SK-N-SH treated with all-trans-retinoic acid at 6 μM for 48 hours (cell line): ENCODE data around the gene WIPF1.

ENCODE experiments used
- ARNTL ChIP-seq: fragments of 450-650 bp; formaldehyde crosslinking; IDR thresholded peaks from 2 replicates; pipeline ENCODE4 v1.5.0; 2020; ENCODE audit warnings: low read depth, mild to moderate bottlenecking, moderate library complexity, borderline replicate concordance
- ESRRG ChIP-seq: fragments of 250-450 bp; sonication (Bioruptor Pico); IDR thresholded peaks from 2 replicates; pipeline ENCODE4 v1.6.1; 2021; ENCODE audit warnings: mild to moderate bottlenecking
- GLIS3 ChIP-seq: fragments of 250-450 bp; sonication (Bioruptor Pico); IDR thresholded peaks from 2 replicates; pipeline ENCODE4 v1.5.0; 2020; ENCODE audit warnings: mild to moderate bottlenecking, moderate library complexity
- PATZ1 ChIP-seq: fragments of 250-450 bp; sonication (Bioruptor Pico); IDR thresholded peaks from 2 replicates; pipeline ENCODE4 v1.8.0; 2020; ENCODE audit warnings: mild to moderate bottlenecking, moderate library complexity, borderline replicate concordance
- RARB ChIP-seq: fragments of 250-450 bp; sonication (Bioruptor Pico); IDR thresholded peaks from 2 replicates; pipeline ENCODE4 v1.8.0; 2021; ENCODE audit warnings: mild to moderate bottlenecking, moderate library complexity
- SNAI2 ChIP-seq: fragments of 250-450 bp; sonication (Bioruptor Pico); IDR thresholded peaks from 2 replicates; pipeline ENCODE4 v1.5.0; 2020; ENCODE audit warnings: mild to moderate bottlenecking, moderate library complexity
- TSHZ2 ChIP-seq: fragments of 250-450 bp; sonication (Bioruptor Pico); IDR thresholded peaks from 2 replicates; pipeline ENCODE4 v1.5.0; 2020; ENCODE audit warnings: mild to moderate bottlenecking, moderate library complexity
- ZNF565 ChIP-seq: fragments of 450-650 bp; formaldehyde crosslinking; conservative IDR thresholded peaks from 2 replicates; pipeline ENCODE4 v1.5.0; 2020; ENCODE audit warnings: low read depth, mild to moderate bottlenecking, moderate library complexity
- ZNF70 ChIP-seq: fragments of 450-650 bp; formaldehyde crosslinking; IDR thresholded peaks from 2 replicates; pipeline ENCODE4 v1.5.0; 2020; ENCODE audit warnings: mild to moderate bottlenecking, moderate library complexity
- ZNF8 ChIP-seq: fragments of 450-650 bp; formaldehyde crosslinking; IDR thresholded peaks from 2 replicates; pipeline ENCODE4 v1.5.0; 2020; ENCODE audit warnings: mild to moderate bottlenecking, moderate library complexity
- TF ChIP-seq, protein P1 (sequence below): fragments of 250-450 bp; sonication (Bioruptor Pico); IDR thresholded peaks from 2 replicates; pipeline ENCODE4 v1.5.1; 2021; ENCODE audit warnings: mild to moderate bottlenecking, moderate library complexity
- TF ChIP-seq, protein P2 (sequence below): fragments of 250-450 bp; sonication (Bioruptor Pico); IDR thresholded peaks from 2 replicates; pipeline ENCODE4 v1.5.1; 2020; ENCODE audit warnings: low read depth, mild to moderate bottlenecking, moderate library complexity

DNA sequence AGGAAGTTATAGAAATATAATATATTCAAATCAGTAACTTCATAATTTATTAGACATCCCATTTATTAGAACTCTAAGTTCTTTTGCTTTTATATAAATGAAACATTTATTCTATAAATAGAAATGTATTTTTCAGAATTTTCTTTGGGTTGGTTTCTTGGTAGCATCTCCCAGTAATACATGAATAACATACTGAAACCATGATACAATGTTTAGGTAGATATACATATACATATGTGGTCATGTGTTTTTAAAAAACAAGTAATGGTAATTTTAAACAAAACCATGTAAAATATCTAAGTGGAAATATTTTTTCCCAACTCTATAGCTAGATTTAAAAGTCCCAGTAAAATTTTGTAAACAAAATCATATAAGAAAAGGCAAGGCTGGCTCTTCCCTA lies 36.9 kb downstream of the WIPF1 start:
- TF ChIP-seq RARB (CRISPR knock-in tag) (no peak), ARNTL (CRISPR knock-in tag) (no peak), ZNF70 (CRISPR knock-in tag) (no peak), PATZ1 (no peak), SNAI2 (CRISPR knock-in tag) (no peak), ZNF8 (CRISPR knock-in tag) (no peak), ZNF565 (CRISPR knock-in tag) (no peak), GLIS3 (CRISPR knock-in tag) (no peak), TSHZ2 (CRISPR knock-in tag) (no peak), ESRRG (CRISPR knock-in tag) (no peak)
- TF ChIP-seq, protein P1, sequence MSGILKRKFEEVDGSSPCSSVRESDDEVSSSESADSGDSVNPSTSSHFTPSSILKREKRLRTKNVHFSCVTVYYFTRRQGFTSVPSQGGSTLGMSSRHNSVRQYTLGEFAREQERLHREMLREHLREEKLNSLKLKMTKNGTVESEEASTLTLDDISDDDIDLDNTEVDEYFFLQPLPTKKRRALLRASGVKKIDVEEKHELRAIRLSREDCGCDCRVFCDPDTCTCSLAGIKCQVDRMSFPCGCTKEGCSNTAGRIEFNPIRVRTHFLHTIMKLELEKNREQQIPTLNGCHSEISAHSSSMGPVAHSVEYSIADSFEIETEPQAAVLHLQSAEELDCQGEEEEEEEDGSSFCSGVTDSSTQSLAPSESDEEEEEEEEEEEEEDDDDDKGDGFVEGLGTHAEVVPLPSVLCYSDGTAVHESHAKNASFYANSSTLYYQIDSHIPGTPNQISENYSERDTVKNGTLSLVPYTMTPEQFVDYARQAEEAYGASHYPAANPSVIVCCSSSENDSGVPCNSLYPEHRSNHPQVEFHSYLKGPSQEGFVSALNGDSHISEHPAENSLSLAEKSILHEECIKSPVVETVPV (CRISPR knock-in tag): no peak
- TF ChIP-seq, protein P2, sequence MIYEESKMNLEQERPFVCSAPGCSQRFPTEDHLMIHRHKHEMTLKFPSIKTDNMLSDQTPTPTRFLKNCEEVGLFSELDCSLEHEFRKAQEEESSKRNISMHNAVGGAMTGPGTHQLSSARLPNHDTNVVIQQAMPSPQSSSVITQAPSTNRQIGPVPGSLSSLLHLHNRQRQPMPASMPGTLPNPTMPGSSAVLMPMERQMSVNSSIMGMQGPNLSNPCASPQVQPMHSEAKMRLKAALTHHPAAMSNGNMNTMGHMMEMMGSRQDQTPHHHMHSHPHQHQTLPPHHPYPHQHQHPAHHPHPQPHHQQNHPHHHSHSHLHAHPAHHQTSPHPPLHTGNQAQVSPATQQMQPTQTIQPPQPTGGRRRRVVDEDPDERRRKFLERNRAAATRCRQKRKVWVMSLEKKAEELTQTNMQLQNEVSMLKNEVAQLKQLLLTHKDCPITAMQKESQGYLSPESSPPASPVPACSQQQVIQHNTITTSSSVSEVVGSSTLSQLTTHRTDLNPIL: no peak
